Measurements from ENCODE around the gene EFNA1.
"Not testable (repeated sequence)": the region's sequence is repeated elsewhere in the genome, so short reads cannot be mapped to it uniquely, and the experiment has no call there.

The EFNA1 gene

GRCh38 chr1:155139895-155140629 is 12.4 kb downstream of the EFNA1 start, which contains the start of gene DPM3:
DPM3 (minus strand) TSS chr1:155140531; CDS start chr1:155140240, 291 bp downstream.
- Mint-ChIP-seq H3K9me3 (no peaks in the 10 kb centered on the region), H3K27ac (peak within 1 kb of the TSS; percentile 97), H3K36me3 (ENCODE audit: low read depth) (peaks cover 53% of the 10 kb centered on the region), H3K4me3 (peak within 1 kb of the TSS; percentile 100), H3K4me1 (ENCODE audit: low read depth) (peaks cover 41% of the 10 kb centered on the region), H3K27me3 (no peaks in the 10 kb centered on the region)
- peak; percentile 92 for DNase-seq

- Mint-ChIP-seq H3K27me3 (peaks cover 2% of the 10 kb centered on the region), H3K4me3 (peak overlapping the region; percentile 100), H3K27ac (peak overlapping the region; percentile 97)
Measured at GRCh38 chr1:155140630-155140953, 12.9 kb downstream of the EFNA1 start.

GRCh38 chr1:155141749-155142148 is 14.1 kb downstream of the EFNA1 start:
- H3K27ac Mint-ChIP-seq, result no peak overlapping the region

More at GRCh38 chr1:155140630-155140953, 12.9 kb downstream of the EFNA1 start:
- H3K4me1 Mint-ChIP-seq (ENCODE audit: low read depth), result peaks cover 35% of the 10 kb centered on the region
- no peak for DNase-seq
- H3K36me3 Mint-ChIP-seq (ENCODE audit: low read depth), result peaks cover 47% of the 10 kb centered on the region
- no peaks in the 10 kb centered on the region for H3K9me3 Mint-ChIP-seq

GRCh38 chr1:155145491-155145890 is 17.8 kb downstream of the EFNA1 start:
- Mint-ChIP-seq H3K9me3 (no peaks in the 10 kb centered on the region), H3K27ac (no peak overlapping the region), H3K4me3 (no peak overlapping the region), H3K27me3 (peaks cover 17% of the 10 kb centered on the region), H3K4me1 (ENCODE audit: low read depth) (peaks cover 8% of the 10 kb centered on the region), H3K36me3 (ENCODE audit: low read depth) (no peaks in the 10 kb centered on the region)
- DNase-seq, result no peak

More at GRCh38 chr1:155141749-155142148, 14.1 kb downstream of the EFNA1 start:
- H3K9me3 Mint-ChIP-seq, result no peaks in the 10 kb centered on the region
- no peak for DNase-seq
- H3K36me3 Mint-ChIP-seq (ENCODE audit: low read depth), result peaks cover 36% of the 10 kb centered on the region
- H3K4me3 Mint-ChIP-seq, result no peak overlapping the region
- peaks cover 7% of the 10 kb centered on the region for H3K27me3 Mint-ChIP-seq
- H3K4me1 Mint-ChIP-seq (ENCODE audit: low read depth), result peaks cover 31% of the 10 kb centered on the region

GRCh38 chr1:155155996-155156643 is 28.4 kb downstream of the EFNA1 start:
- not testable (repeated sequence) for H3K4me1 Mint-ChIP-seq (ENCODE audit: low read depth); H3K27me3 Mint-ChIP-seq; DNase-seq; H3K4me3 Mint-ChIP-seq; H3K27ac Mint-ChIP-seq; H3K9me3 Mint-ChIP-seq; H3K36me3 Mint-ChIP-seq (ENCODE audit: low read depth)

- H3K4me1 Mint-ChIP-seq (ENCODE audit: low read depth), result no peaks in the 10 kb centered on the region
Measured at GRCh38 chr1:155158991-155159390, 31.3 kb downstream of the EFNA1 start.

GRCh38 chr1:155160128-155160527 is 32.5 kb downstream of the EFNA1 start:
- H3K9me3 Mint-ChIP-seq, result no peaks in the 10 kb centered on the region
- no peak for DNase-seq
- H3K4me3 Mint-ChIP-seq, result no peak overlapping the region
- H3K27me3 Mint-ChIP-seq, result no peaks in the 10 kb centered on the region
- no peak overlapping the region for H3K27ac Mint-ChIP-seq
- no peaks in the 10 kb centered on the region for H3K4me1 Mint-ChIP-seq (ENCODE audit: low read depth)
- H3K36me3 Mint-ChIP-seq (ENCODE audit: low read depth), result no peaks in the 10 kb centered on the region

More at GRCh38 chr1:155158991-155159390, 31.3 kb downstream of the EFNA1 start:
- Mint-ChIP-seq H3K27me3 (no peaks in the 10 kb centered on the region), H3K9me3 (no peaks in the 10 kb centered on the region), H3K27ac (no peak overlapping the region), H3K36me3 (ENCODE audit: low read depth) (no peaks in the 10 kb centered on the region), H3K4me3 (no peak overlapping the region)
- DNase-seq, result no peak

GRCh38 chr1:155162631-155163030 is 35.0 kb downstream of the EFNA1 start:
- not testable (repeated sequence) for H3K4me1 Mint-ChIP-seq (ENCODE audit: low read depth)

GRCh38 chr1:155163785-155164184 is 36.1 kb downstream of the EFNA1 start:
- H3K4me3 Mint-ChIP-seq; H3K27ac Mint-ChIP-seq; H3K36me3 Mint-ChIP-seq (ENCODE audit: low read depth); DNase-seq; H3K9me3 Mint-ChIP-seq; H3K27me3 Mint-ChIP-seq: not testable (repeated sequence)
- H3K4me1 Mint-ChIP-seq (ENCODE audit: low read depth), result peaks cover 12% of the 10 kb centered on the region

More at GRCh38 chr1:155162631-155163030, 35.0 kb downstream of the EFNA1 start:
- not testable (repeated sequence) for DNase-seq; H3K4me3 Mint-ChIP-seq; H3K27me3 Mint-ChIP-seq; H3K27ac Mint-ChIP-seq; H3K9me3 Mint-ChIP-seq; H3K36me3 Mint-ChIP-seq (ENCODE audit: low read depth)

- H3K27ac Mint-ChIP-seq, H3K27me3 Mint-ChIP-seq, H3K4me3 Mint-ChIP-seq, DNase-seq, H3K9me3 Mint-ChIP-seq: not testable (repeated sequence)
- Mint-ChIP-seq H3K36me3 (ENCODE audit: low read depth) (peaks cover 16% of the 10 kb centered on the region), H3K4me1 (ENCODE audit: low read depth) (peaks cover 16% of the 10 kb centered on the region)
Measured at GRCh38 chr1:155164625-155165024, 36.9 kb downstream of the EFNA1 start.

GRCh38 chr1:155166051-155166470 is 38.4 kb downstream of the EFNA1 start:
- Mint-ChIP-seq H3K36me3 (ENCODE audit: low read depth) (peaks cover 25% of the 10 kb centered on the region), H3K27me3 (no peaks in the 10 kb centered on the region), H3K4me1 (ENCODE audit: low read depth) (peaks cover 19% of the 10 kb centered on the region), H3K27ac (no peak overlapping the region), H3K4me3 (no peak overlapping the region), H3K9me3 (no peaks in the 10 kb centered on the region)
- DNase-seq, result no peak

GRCh38 chr1:155166471-155167165 is 38.9 kb downstream of the EFNA1 start:
- no peaks in the 10 kb centered on the region for H3K27me3 Mint-ChIP-seq
- H3K36me3 Mint-ChIP-seq (ENCODE audit: low read depth), result peaks cover 31% of the 10 kb centered on the region
- DNase-seq, result no peak
- H3K4me1 Mint-ChIP-seq (ENCODE audit: low read depth), result peaks cover 24% of the 10 kb centered on the region
- H3K27ac Mint-ChIP-seq, result no peak overlapping the region
- no peaks in the 10 kb centered on the region for H3K9me3 Mint-ChIP-seq
- H3K4me3 Mint-ChIP-seq, result peak overlapping the region; percentile 12

- Mint-ChIP-seq H3K27me3 (no peaks in the 10 kb centered on the region), H3K9me3 (no peaks in the 10 kb centered on the region), H3K4me3 (peak overlapping the region; percentile 53), H3K4me1 (ENCODE audit: low read depth) (peaks cover 32% of the 10 kb centered on the region), H3K27ac (peak overlapping the region; percentile 71), H3K36me3 (ENCODE audit: low read depth) (peaks cover 39% of the 10 kb centered on the region)
- peak; percentile 89 for DNase-seq
Measured at GRCh38 chr1:155167166-155168104, 39.8 kb downstream of the EFNA1 start.

- H3K4me1 Mint-ChIP-seq (ENCODE audit: low read depth), result peaks cover 33% of the 10 kb centered on the region
- H3K27ac Mint-ChIP-seq, result peak overlapping the region; percentile 71
- peaks cover 46% of the 10 kb centered on the region for H3K36me3 Mint-ChIP-seq (ENCODE audit: low read depth)
- DNase-seq, H3K9me3 Mint-ChIP-seq, H3K27me3 Mint-ChIP-seq, H3K4me3 Mint-ChIP-seq: not testable (repeated sequence)
Measured at GRCh38 chr1:155168105-155168445, 40.4 kb downstream of the EFNA1 start.
